HG02852 (cell line): ENCODE measurements around the gene SASH1.
A peak's percentile ranks its signal among the peaks of the same experiment; 100 is the strongest.

Experiments used
- ATAC-seq: cut with Tn5 transposase; IDR thresholded peaks from one replicate; pipeline ENCODE4 v1.9.1; 2021; ENCODE audit warnings: mild to moderate bottlenecking, moderate library complexity; ENCODE audit not compliant: unreplicated experiment

SASH1 gene

GRCh38 chr6:148455674-148456558 is 113.3 kb downstream of the SASH1 start:
- ATAC-seq = no peak

GRCh38 chr6:148457137-148457842 is 114.7 kb downstream of the SASH1 start:
- no peak for ATAC-seq

- no peak for ATAC-seq
Measured at GRCh38 chr6:148457843-148458159, 115.2 kb downstream of the SASH1 start.

- ATAC-seq = no peak
Measured at GRCh38 chr6:148459238-148459637, 116.6 kb downstream of the SASH1 start.

- ATAC-seq = no peak
Measured at GRCh38 chr6:148460876-148461646, 118.4 kb downstream of the SASH1 start.

- no peak for ATAC-seq
Measured at GRCh38 chr6:148461986-148462577, 119.4 kb downstream of the SASH1 start.

- ATAC-seq = no peak
Measured at GRCh38 chr6:148463671-148464070, 121.0 kb downstream of the SASH1 start.

GRCh38 chr6:148464319-148465010 is 121.8 kb downstream of the SASH1 start:
- peak; percentile 85 for ATAC-seq

- ATAC-seq = no peak
Measured at GRCh38 chr6:148465011-148465335, 122.3 kb downstream of the SASH1 start.

- ATAC-seq = no peak
Measured at GRCh38 chr6:148465670-148466069, 123.0 kb downstream of the SASH1 start.

- no peak for ATAC-seq
Measured at GRCh38 chr6:148466158-148466557, 123.5 kb downstream of the SASH1 start.

- ATAC-seq = no peak
Measured at GRCh38 chr6:148467926-148468325, 125.3 kb downstream of the SASH1 start.

GRCh38 chr6:148470156-148470555 is 127.5 kb downstream of the SASH1 start:
- no peak for ATAC-seq

- no peak for ATAC-seq
Measured at GRCh38 chr6:148470606-148471465, 128.2 kb downstream of the SASH1 start.

- no peak for ATAC-seq
Measured at GRCh38 chr6:148471624-148472159, 129.1 kb downstream of the SASH1 start.

GRCh38 chr6:148472171-148473105 is 129.8 kb downstream of the SASH1 start:
- ATAC-seq = no peak

- ATAC-seq = no peak
Measured at GRCh38 chr6:148479497-148479896, 136.9 kb downstream of the SASH1 start.

GRCh38 chr6:148487461-148487860 is 144.8 kb downstream of the SASH1 start:
- ATAC-seq = no peak
